HL-60 (cell line): ENCODE data around the gene ZNF385D.

ENCODE experiments used
- DNase-seq, 2 experiments: peaks; one replicate each; pipeline ENCODE4 v3.0.0-alpha.2; 2010 to 2020; ENCODE audit warnings: low read depth in 1 of 2, low spot score in 1 of 2
- H3K27ac ChIP-seq: fragments of 250-450 bp; sonication (Bioruptor Pico); replicated peaks from 2 replicates; pipeline ENCODE4 v1.5.1; 2020; ENCODE audit warnings: mild to moderate bottlenecking, moderate library complexity
- H3K27me3 ChIP-seq: fragments of 250-450 bp; sonication (Bioruptor Pico); 2 replicates; pipeline ENCODE4 v1.5.1; 2021; ENCODE audit warnings: mild to moderate bottlenecking, moderate library complexity; ENCODE audit not compliant: insufficient read depth, poor library complexity, severe bottlenecking
- H3K4me3 ChIP-seq: replicated peaks from 2 replicates; pipeline ENCODE4 v1.5.1; 2011; ENCODE audit warnings: mild to moderate bottlenecking, control low read depth, low read length; ENCODE audit not compliant: insufficient read depth
- GABPA ChIP-seq: IDR thresholded peaks from 2 replicates; pipeline ENCODE4 v1.6.1; 2012; ENCODE audit warnings: low read depth
- POLR2AphosphoS5 ChIP-seq: IDR thresholded peaks from 2 replicates; pipeline ENCODE4 v1.6.1; 2012; ENCODE audit warnings: low read depth
- REST ChIP-seq: IDR thresholded peaks from 2 replicates; pipeline ENCODE4 v1.6.1; 2012; ENCODE audit warnings: low read depth; ENCODE audit not compliant: insufficient replicate concordance
- SPI1 ChIP-seq: IDR thresholded peaks from 2 replicates; pipeline ENCODE4 v1.6.1; 2012; ENCODE audit warnings: low read depth, mild to moderate bottlenecking, borderline replicate concordance
- TF ChIP-seq, protein P1 (sequence below): IDR thresholded peaks from one replicate; pipeline ENCODE4 v1.5.1; 2011; ENCODE audit warnings: low read length, control low read depth, inconsistent platforms; ENCODE audit not compliant: insufficient read depth

The ZNF385D gene

DNA sequence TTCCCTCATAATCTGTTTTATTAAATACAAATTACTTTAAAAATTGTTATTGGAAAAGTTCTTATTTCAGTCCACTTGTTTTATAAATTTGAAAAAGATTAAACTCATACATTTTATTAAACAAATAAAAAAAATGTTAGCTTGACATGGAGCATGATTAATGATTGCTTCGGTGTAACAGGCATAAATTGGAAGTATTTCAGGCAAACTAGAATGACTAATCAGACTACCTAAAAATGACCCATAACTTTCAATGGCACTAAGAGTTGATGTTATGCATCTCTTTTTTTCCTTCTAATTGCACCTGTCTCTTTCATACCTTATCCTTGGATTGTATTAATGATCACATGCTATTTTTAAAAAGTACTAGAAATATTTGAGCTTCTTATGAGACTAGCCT is 343.3 kb downstream of the ZNF385D start:
- no peak for TF ChIP-seq POLR2AphosphoS5
- TF ChIP-seq REST: no peak
- no peak overlapping the region for H3K4me3 ChIP-seq
- no peaks in the 10 kb centered on the region for H3K27me3 ChIP-seq
- H3K27ac ChIP-seq: no peak overlapping the region
- no peak for DNase-seq

DNA sequence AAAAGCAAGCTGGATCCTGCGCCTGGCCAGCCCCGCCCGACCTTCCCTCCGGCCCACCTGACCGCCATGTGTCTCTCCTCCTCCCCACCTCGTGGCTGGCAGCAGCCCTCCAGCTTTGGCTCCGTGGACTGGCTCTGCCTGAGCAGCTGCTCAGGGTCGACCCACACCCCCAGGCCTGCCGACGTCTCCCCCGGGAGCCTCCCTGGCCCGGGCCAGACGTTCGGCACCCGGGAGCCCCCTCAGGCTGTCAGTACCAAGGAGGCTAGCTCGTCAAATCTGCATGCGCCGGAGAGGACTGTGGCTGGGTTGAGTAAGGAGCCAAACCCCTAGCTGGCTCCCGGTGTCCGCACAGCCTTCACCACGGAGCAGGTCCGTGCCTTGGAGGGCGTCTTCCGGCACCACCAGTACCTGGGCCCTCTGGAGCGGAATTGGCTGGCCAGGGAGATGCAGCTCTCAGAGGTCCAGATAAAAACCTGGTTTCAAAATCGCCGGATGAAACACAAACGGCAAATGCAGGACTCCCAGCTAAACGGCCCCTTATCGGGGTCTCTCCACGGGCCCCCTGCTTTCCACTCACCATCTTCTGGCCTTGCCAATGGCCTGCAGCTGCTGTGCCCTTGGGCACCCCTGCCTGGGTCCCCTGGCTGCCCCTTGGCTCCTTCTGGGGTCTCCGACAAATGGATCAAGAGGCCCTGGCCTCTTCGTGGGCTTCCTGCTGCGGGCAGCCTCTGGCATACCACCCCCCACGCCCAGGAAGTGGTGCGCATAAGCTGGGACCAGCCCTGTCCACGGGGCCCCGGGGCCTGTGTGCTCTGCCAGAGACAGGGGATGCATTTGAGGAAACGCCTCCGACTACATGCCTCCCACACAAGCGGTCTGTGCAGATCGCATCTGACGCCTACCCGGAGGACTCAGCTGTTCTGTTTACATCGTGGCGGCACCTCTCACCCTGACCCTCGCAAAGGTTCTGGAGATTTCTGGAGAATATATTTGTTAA is 345.0 kb downstream of the ZNF385D start:
- TF ChIP-seq SPI1 (no peak), POLR2AphosphoS5 (no peak), GABPA (no peak), REST (no peak)
- TF ChIP-seq, protein P1, sequence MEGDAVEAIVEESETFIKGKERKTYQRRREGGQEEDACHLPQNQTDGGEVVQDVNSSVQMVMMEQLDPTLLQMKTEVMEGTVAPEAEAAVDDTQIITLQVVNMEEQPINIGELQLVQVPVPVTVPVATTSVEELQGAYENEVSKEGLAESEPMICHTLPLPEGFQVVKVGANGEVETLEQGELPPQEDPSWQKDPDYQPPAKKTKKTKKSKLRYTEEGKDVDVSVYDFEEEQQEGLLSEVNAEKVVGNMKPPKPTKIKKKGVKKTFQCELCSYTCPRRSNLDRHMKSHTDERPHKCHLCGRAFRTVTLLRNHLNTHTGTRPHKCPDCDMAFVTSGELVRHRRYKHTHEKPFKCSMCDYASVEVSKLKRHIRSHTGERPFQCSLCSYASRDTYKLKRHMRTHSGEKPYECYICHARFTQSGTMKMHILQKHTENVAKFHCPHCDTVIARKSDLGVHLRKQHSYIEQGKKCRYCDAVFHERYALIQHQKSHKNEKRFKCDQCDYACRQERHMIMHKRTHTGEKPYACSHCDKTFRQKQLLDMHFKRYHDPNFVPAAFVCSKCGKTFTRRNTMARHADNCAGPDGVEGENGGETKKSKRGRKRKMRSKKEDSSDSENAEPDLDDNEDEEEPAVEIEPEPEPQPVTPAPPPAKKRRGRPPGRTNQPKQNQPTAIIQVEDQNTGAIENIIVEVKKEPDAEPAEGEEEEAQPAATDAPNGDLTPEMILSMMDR: no peak
- Histone ChIP-seq H3K27ac (no peak overlapping the region), H3K27me3 (no peaks in the 10 kb centered on the region), H3K4me3 (no peak overlapping the region)
- DNase-seq: no peak

- TF ChIP-seq POLR2AphosphoS5 (no peak), SPI1 (no peak), REST (no peak), GABPA (no peak)
- TF ChIP-seq, protein P1: no peak
- no peak for DNase-seq
- Histone ChIP-seq H3K27ac (no peak overlapping the region), H3K27me3 (no peaks in the 10 kb centered on the region), H3K4me3 (no peak overlapping the region)
These were observed 352.5 kb downstream of the ZNF385D start for GRCh38 chr3:21398461-21398860.
